A549 treated with dexamethasone at 1 μM for 4 hours (cell line): ENCODE data around the gene AGGF1. TPM values are rescaled to one million over a fixed set of nuclear protein-coding genes. Genes with fewer than 3 reads are reported as not detected.

Source experiments
- total RNA-seq: library from RNA; stranded (reverse); fragments of 200-300 nt; extraction: Qiagen RNA extraction; gene quantifications from 5 replicates; pipeline ENCODE4 v1.2.3, GENCODE V29; 2022

The AGGF1 gene
- total RNA-seq: 13.0 to 14.9 TPM (median 13.9 TPM) in 5 replicates

GRCh38 chr5:77030097-77031071, at the start of gene AGGF1:
AGGF1 (plus strand) TSS chr5:77030404; CDS start chr5:77030767, 363 bp downstream.

GRCh38 chr5:77086689-77087483, 56.7 kb downstream of the AGGF1 start, which contains the start of gene ZBED3:
ZBED3 (minus strand) TSS chr5:77087285; CDS start chr5:77077878, 9,407 bp downstream.

Other genes starting within 250 kb of the AGGF1 start
- gene F2RL1, start 211.4 kb upstream of the AGGF1 start, total RNA-seq: 204 to 250 TPM (median 224 TPM) in 5 replicates
- gene S100Z, start 180.4 kb upstream of the AGGF1 start, total RNA-seq: not detected in 5 replicates
- gene CRHBP, start 77.4 kb upstream of the AGGF1 start, total RNA-seq: 0.11 to 0.24 TPM (median 0.12 TPM) in 3 of 5 replicates, not detected in the others
- 3.5 to 4.4 TPM (median 4.1 TPM) in 5 replicates for gene ZBED3, start 56.9 kb downstream of the AGGF1 start, total RNA-seq
- 1.8 to 3.0 TPM (median 2.0 TPM) in 5 replicates for gene PDE8B, start 180.3 kb downstream of the AGGF1 start, total RNA-seq